Measurements from ENCODE around the gene MRM2. TPM values are rescaled to one million over a fixed set of nuclear protein-coding genes. Genes with fewer than 3 reads are reported as not detected.

Gene MRM2
- polyA plus RNA-seq, 2 of the 4 experiments (the other 2 are of a cell fraction): 35.6 to 44.0 TPM

- no peak for TF ChIP-seq CBX2 (IDR thresholded peaks at IDR 0.05; ENCODE audit: borderline replicate concordance, low read depth)
- TF ChIP-seq HOXB5 (CRISPR knock-in tag; IDR thresholded peaks at IDR 0.05): no peak
- TF ChIP-seq RCOR1 (IDR thresholded peaks at IDR 0.05; ENCODE audit: low read depth, low read length): no peak
- TF ChIP-seq TFCP2L1 (CRISPR knock-in tag; IDR thresholded peaks at IDR 0.05): no peak
- TF ChIP-seq, protein P1, sequence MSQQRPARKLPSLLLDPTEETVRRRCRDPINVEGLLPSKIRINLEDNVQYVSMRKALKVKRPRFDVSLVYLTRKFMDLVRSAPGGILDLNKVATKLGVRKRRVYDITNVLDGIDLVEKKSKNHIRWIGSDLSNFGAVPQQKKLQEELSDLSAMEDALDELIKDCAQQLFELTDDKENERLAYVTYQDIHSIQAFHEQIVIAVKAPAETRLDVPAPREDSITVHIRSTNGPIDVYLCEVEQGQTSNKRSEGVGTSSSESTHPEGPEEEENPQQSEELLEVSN (IDR thresholded peaks at IDR 0.05; ENCODE audit: borderline replicate concordance, low read depth): no peak
- no peak for TF ChIP-seq RAD21 (conservative IDR thresholded peaks at IDR 0.05 in 1 of 2, IDR thresholded peaks at IDR 0.05 in 1 of 2)
- no peak for TF ChIP-seq RARB (CRISPR knock-in tag; IDR thresholded peaks at IDR 0.05)
These were observed 26.2 kb downstream of the MRM2 start (continued) for GRCh38 chr7:2215851-2216250.

DNA sequence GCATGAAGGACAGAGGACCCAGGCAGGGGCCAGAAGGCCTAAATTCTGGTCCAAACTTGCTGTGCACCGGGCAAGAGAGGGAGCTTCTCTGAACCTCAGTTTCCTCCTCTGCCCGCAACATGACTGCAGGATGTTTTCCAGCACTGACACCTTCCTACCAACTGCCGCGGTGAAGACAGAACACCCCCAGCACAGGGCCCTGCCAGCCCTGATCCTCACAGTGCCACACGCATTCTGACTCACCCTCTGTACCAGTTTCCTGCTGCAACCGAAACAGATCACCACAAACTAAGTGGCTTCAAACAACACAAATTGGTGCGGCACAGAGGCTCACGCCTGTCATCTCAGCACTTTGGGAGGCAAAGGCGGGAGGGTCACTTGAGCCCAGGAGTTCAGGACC lies 27.4 kb downstream of the MRM2 start:
- ChIA-PET CTCF (no interaction called here), POLR2A (no interaction called here)
- Histone ChIP-seq H3K9me3 (no peaks in the 10 kb centered on the region), H3K4me3 (no peak overlapping the region), H3K4me2 (no peak overlapping the region), H3K27ac (no peak overlapping the region), H3K4me1 (no peaks in the 10 kb centered on the region)
- no peak for DNase-seq (ENCODE audit: low read depth in 1 of 2, low spot score in 1 of 2)
- FAIRE-seq: no peak
- ATAC-seq: no peak
- TF ChIP-seq JUN (IDR thresholded peaks at IDR 0.05) (no peak), CBX2 (IDR thresholded peaks at IDR 0.05; ENCODE audit: borderline replicate concordance, low read depth) (no peak), FOSL2 (IDR thresholded peaks at IDR 0.05) (no peak), FOSL2 (CRISPR knock-in tag; IDR thresholded peaks at IDR 0.05) (no peak), CHD4 (IDR thresholded peaks at IDR 0.05; ENCODE audit: borderline replicate concordance) (no peak), RAD21 (conservative IDR thresholded peaks at IDR 0.05 in 1 of 2, IDR thresholded peaks at IDR 0.05 in 1 of 2) (no peak), JUNB (IDR thresholded peaks at IDR 0.05) (no peak), NFE2L2 (conservative IDR thresholded peaks at IDR 0.05; ENCODE audit: low read length) (no peak), ZNF302 (CRISPR knock-in tag; IDR thresholded peaks at IDR 0.05) (no peak), HDAC2 (IDR thresholded peaks at IDR 0.05) (no peak)
- TF ChIP-seq, protein P2, sequence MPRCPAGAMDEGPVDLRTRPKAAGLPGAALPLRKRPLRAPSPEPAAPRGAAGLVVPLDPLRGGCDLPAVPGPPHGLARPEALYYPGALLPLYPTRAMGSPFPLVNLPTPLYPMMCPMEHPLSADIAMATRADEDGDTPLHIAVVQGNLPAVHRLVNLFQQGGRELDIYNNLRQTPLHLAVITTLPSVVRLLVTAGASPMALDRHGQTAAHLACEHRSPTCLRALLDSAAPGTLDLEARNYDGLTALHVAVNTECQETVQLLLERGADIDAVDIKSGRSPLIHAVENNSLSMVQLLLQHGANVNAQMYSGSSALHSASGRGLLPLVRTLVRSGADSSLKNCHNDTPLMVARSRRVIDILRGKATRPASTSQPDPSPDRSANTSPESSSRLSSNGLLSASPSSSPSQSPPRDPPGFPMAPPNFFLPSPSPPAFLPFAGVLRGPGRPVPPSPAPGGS (IDR thresholded peaks at IDR 0.05): no peak
- TF ChIP-seq, protein P3, sequence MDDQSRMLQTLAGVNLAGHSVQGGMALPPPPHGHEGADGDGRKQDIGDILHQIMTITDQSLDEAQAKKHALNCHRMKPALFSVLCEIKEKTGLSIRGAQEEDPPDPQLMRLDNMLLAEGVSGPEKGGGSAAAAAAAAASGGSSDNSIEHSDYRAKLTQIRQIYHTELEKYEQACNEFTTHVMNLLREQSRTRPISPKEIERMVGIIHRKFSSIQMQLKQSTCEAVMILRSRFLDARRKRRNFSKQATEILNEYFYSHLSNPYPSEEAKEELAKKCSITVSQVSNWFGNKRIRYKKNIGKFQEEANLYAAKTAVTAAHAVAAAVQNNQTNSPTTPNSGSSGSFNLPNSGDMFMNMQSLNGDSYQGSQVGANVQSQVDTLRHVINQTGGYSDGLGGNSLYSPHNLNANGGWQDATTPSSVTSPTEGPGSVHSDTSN (IDR thresholded peaks at IDR 0.05): no peak
- 98% methylated on average over 9 of the region's 9 CpGs for WGBS (ENCODE audit: missing lambda C conversion rate)

GRCh38 chr7:2213551-2214215 lies 28.3 kb downstream of the MRM2 start:
- Histone ChIP-seq H3K4me2 (no peak overlapping the region), H3K4me1 (no peaks in the 10 kb centered on the region), H3K9me3 (no peaks in the 10 kb centered on the region), H3K27ac (no peak overlapping the region), H3K4me3 (no peak overlapping the region)
- ChIA-PET CTCF (no interaction called here), POLR2A (no interaction called here)
- WGBS (ENCODE audit: missing lambda C conversion rate): 89% methylated on average over 11 of the region's 15 CpGs
- TF ChIP-seq RCOR1 (IDR thresholded peaks at IDR 0.05; ENCODE audit: low read depth, low read length): no peak
- TF ChIP-seq, protein P4, sequence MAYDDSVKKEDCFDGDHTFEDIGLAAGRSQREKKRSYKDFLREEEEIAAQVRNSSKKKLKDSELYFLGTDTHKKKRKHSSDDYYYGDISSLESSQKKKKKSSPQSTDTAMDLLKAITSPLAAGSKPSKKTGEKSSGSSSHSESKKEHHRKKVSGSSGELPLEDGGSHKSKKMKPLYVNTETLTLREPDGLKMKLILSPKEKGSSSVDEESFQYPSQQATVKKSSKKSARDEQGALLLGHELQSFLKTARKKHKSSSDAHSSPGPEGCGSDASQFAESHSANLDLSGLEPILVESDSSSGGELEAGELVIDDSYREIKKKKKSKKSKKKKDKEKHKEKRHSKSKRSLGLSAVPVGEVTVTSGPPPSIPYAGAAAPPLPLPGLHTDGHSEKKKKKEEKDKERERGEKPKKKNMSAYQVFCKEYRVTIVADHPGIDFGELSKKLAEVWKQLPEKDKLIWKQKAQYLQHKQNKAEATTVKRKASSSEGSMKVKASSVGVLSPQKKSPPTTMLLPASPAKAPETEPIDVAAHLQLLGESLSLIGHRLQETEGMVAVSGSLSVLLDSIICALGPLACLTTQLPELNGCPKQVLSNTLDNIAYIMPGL (CRISPR knock-in tag; IDR thresholded peaks at IDR 0.05; ENCODE audit: borderline replicate concordance): no peak
- no peak for TF ChIP-seq JUNB (IDR thresholded peaks at IDR 0.05)
- FAIRE-seq (no peak), DNase-seq (ENCODE audit: low read depth in 1 of 2, low spot score in 1 of 2) (no peak), ATAC-seq (no peak)

Data from A549 (cell line).